Skeletal muscle tissue (tissue), 4 donors: Measurements from ENCODE around the gene NTNG1. TPM values are rescaled to one million over a fixed set of nuclear protein-coding genes. Genes with fewer than 3 reads are reported as not detected.

Experiments
- H3K27ac ChIP-seq: one replicate; pipeline ENCODE4 v1.7.0; 2013; ENCODE audit warnings: mild to moderate bottlenecking, low read depth, low read length, inconsistent platforms
- H3K27me3 ChIP-seq, 3 donors: one replicate each; pipeline ENCODE4 v1.7.0; 2013; ENCODE audit warnings: low read length in 3 of 3; ENCODE audit not compliant: control insufficient read depth in 3 of 3, insufficient read depth in 3 of 3
- H3K36me3 ChIP-seq, 3 donors: one replicate each; pipeline ENCODE4 v1.7.0; 2013; ENCODE audit warnings: low read length in 3 of 3; ENCODE audit not compliant: control insufficient read depth in 3 of 3, insufficient read depth in 3 of 3
- H3K4me1 ChIP-seq, 3 donors: one replicate each; pipeline ENCODE4 v1.7.0; 2013; ENCODE audit warnings: low read length in 3 of 3, mild to moderate bottlenecking in 3 of 3; ENCODE audit not compliant: control insufficient read depth in 3 of 3, insufficient read depth in 3 of 3
- H3K4me3 ChIP-seq, 3 donors: one replicate each; pipeline ENCODE4 v1.7.0; 2013; ENCODE audit warnings: low read length in 3 of 3
- H3K9ac ChIP-seq, 3 donors: one replicate each; pipeline ENCODE4 v1.7.0; 2013; ENCODE audit warnings: low read length in 3 of 3, mild to moderate bottlenecking in 3 of 3, moderate library complexity in 2 of 3, low read depth in 1 of 3
- H3K9me3 ChIP-seq, 3 donors: one replicate each; pipeline ENCODE4 v1.7.0; 2013; ENCODE audit warnings: low read length in 3 of 3; ENCODE audit not compliant: control insufficient read depth in 3 of 3
- total RNA-seq: library from RNA; depleted of rRNA; stranded (reverse); fragments of >200 nt; gene quantifications from one replicate; pipeline ENCODE4 v1.2.3, GENCODE V29; 2014
- donor health status: Osteomylitis.

The NTNG1 gene
- total RNA-seq, 1 donor from 2014 or later: 8.4 TPM

GRCh38 chr1:107122225-107122624 is 18.6 kb upstream of the NTNG1 start:
- H3K9me3 ChIP-seq: no peaks in the 10 kb centered on the region
- no peak overlapping the region for H3K27ac ChIP-seq
- H3K36me3 ChIP-seq: no peaks in the 10 kb centered on the region
- no peaks in the 10 kb centered on the region for H3K4me1 ChIP-seq
- H3K4me3 ChIP-seq: no peak overlapping the region
- no peak overlapping the region for H3K9ac ChIP-seq
- H3K27me3 ChIP-seq: peaks cover 0 to 4% (median 4%) of the 10 kb centered on the region in 3 donors

GRCh38 chr1:107123741-107124140 is 17.1 kb upstream of the NTNG1 start:
- Histone ChIP-seq H3K27me3 (peaks cover 0 to 4% (median 4%) of the 10 kb centered on the region in 3 donors), H3K4me3 (no peak overlapping the region), H3K4me1 (no peaks in the 10 kb centered on the region), H3K36me3 (no peaks in the 10 kb centered on the region), H3K27ac (no peak overlapping the region), H3K9ac (no peak overlapping the region), H3K9me3 (no peaks in the 10 kb centered on the region)

- H3K9me3 ChIP-seq: no peaks in the 10 kb centered on the region
These were observed 16.1 kb upstream of the NTNG1 start for GRCh38 chr1:107124694-107125093.

GRCh38 chr1:107132195-107132594 is 8.6 kb upstream of the NTNG1 start:
- no peaks in the 10 kb centered on the region for H3K9me3 ChIP-seq
- peaks cover 0 to 4% (median 0%) of the 10 kb centered on the region in 3 donors for H3K27me3 ChIP-seq
- H3K36me3 ChIP-seq: no peaks in the 10 kb centered on the region
- no peak overlapping the region for H3K27ac ChIP-seq
- no peak overlapping the region for H3K4me3 ChIP-seq
- H3K4me1 ChIP-seq: no peaks in the 10 kb centered on the region
- no peak overlapping the region for H3K9ac ChIP-seq

More at GRCh38 chr1:107124694-107125093, 16.1 kb upstream of the NTNG1 start:
- peaks cover 0 to 4% (median 4%) of the 10 kb centered on the region in 3 donors for H3K27me3 ChIP-seq
- H3K4me1 ChIP-seq: no peaks in the 10 kb centered on the region
- H3K36me3 ChIP-seq: no peaks in the 10 kb centered on the region
- no peak overlapping the region for H3K27ac ChIP-seq
- no peak overlapping the region for H3K9ac ChIP-seq
- H3K4me3 ChIP-seq: no peak overlapping the region

- H3K9ac ChIP-seq: no peak overlapping the region
These were observed 8.1 kb upstream of the NTNG1 start for GRCh38 chr1:107132780-107133179.

GRCh38 chr1:107135463-107135862 is 5.4 kb upstream of the NTNG1 start:
- Histone ChIP-seq H3K9me3 (no peaks in the 10 kb centered on the region), H3K9ac (no peak overlapping the region), H3K27me3 (peaks cover 11 to 19% (median 19%) of the 10 kb centered on the region in 3 donors), H3K4me3 (no peak overlapping the region), H3K4me1 (peaks cover 2 to 5% (median 4%) of the 10 kb centered on the region in 3 donors), H3K27ac (no peak overlapping the region), H3K36me3 (no peaks in the 10 kb centered on the region)

More at GRCh38 chr1:107132780-107133179, 8.1 kb upstream of the NTNG1 start:
- no peaks in the 10 kb centered on the region for H3K36me3 ChIP-seq
- H3K4me3 ChIP-seq: no peak overlapping the region
- H3K9me3 ChIP-seq: no peaks in the 10 kb centered on the region
- no peak overlapping the region for H3K27ac ChIP-seq
- no peaks in the 10 kb centered on the region for H3K4me1 ChIP-seq
- peaks cover 0 to 4% (median 0%) of the 10 kb centered on the region in 3 donors for H3K27me3 ChIP-seq

GRCh38 chr1:107138166-107138565 is 2.7 kb upstream of the NTNG1 start:
- Histone ChIP-seq H3K27me3 (peaks cover 18 to 23% (median 23%) of the 10 kb centered on the region in 3 donors), H3K36me3 (no peaks in the 10 kb centered on the region), H3K9ac (no peak overlapping the region), H3K4me1 (peaks cover 9 to 13% (median 9%) of the 10 kb centered on the region in 3 donors), H3K9me3 (no peaks in the 10 kb centered on the region), H3K27ac (no peak overlapping the region), H3K4me3 (no peak overlapping the region)

GRCh38 chr1:107138767-107139445 is 1.9 kb upstream of the NTNG1 start:
- no peak overlapping the region for H3K4me3 ChIP-seq
- H3K27ac ChIP-seq: no peak overlapping the region
- peaks cover 22 to 25% (median 22%) of the 10 kb centered on the region in 3 donors for H3K27me3 ChIP-seq
- H3K9me3 ChIP-seq: no peaks in the 10 kb centered on the region
- peaks cover 9 to 13% (median 9%) of the 10 kb centered on the region in 3 donors for H3K4me1 ChIP-seq
- no peak overlapping the region for H3K9ac ChIP-seq
- H3K36me3 ChIP-seq: no peaks in the 10 kb centered on the region

- Histone ChIP-seq H3K36me3 (no peaks in the 10 kb centered on the region), H3K9ac (peak overlapping the region in 2 of 3 donors; percentile 12 to 50), H3K27ac (no peak overlapping the region), H3K9me3 (no peaks in the 10 kb centered on the region), H3K4me1 (peaks cover 9 to 13% (median 9%) of the 10 kb centered on the region in 3 donors), H3K27me3 (peaks cover 19 to 33% (median 22%) of the 10 kb centered on the region in 3 donors), H3K4me3 (peak overlapping the region; percentile 58 to 70 (median 58))
These were observed 771 bp upstream of the NTNG1 start for GRCh38 chr1:107139833-107140702.
